Aorta (tissue), 5 donors: ENCODE measurements around the gene SNPH. TPM values are rescaled to one million over a fixed set of nuclear protein-coding genes. Genes with fewer than 3 reads are reported as not detected.

ENCODE experiments used
- ATAC-seq: fragments of 200-7000 bp; cut with Tn5 transposase; one replicate; pipeline ENCODE4 v1.9.1; 2022; ENCODE audit warnings: moderate library complexity; ENCODE audit not compliant: low FRiP score
- DNase-seq, 2 donors: peaks; one replicate each; pipeline ENCODE4 v3.0.0-alpha.2; 2020
- H3K27ac ChIP-seq, 2 donors: one replicate each; pipeline ENCODE4 v1.5.1; 2013; ENCODE audit warnings: low read length in 2 of 2, mild to moderate bottlenecking in 2 of 2, moderate library complexity in 2 of 2, control low read depth in 1 of 2, inconsistent platforms in 1 of 2, low read depth in 1 of 2
- H3K27me3 ChIP-seq, 2 donors: one replicate each; pipeline ENCODE4 v1.6.1; 2013; ENCODE audit warnings: control low read depth in 1 of 2, low read length in 1 of 2, mild to moderate bottlenecking in 1 of 2, moderate library complexity in 1 of 2; ENCODE audit not compliant: insufficient read depth in 2 of 2, control insufficient read depth in 1 of 2
- H3K36me3 ChIP-seq, 2 donors: one replicate each; pipeline ENCODE4 v1.6.1; 2013; ENCODE audit warnings: control low read depth in 1 of 2, low read length in 1 of 2, mild to moderate bottlenecking in 1 of 2; ENCODE audit not compliant: insufficient read depth in 2 of 2, control insufficient read depth in 1 of 2
- H3K4me1 ChIP-seq, 2 donors: one replicate each; pipeline ENCODE4 v1.6.1; 2013; ENCODE audit warnings: low read length in 2 of 2, control low read depth in 1 of 2, mild to moderate bottlenecking in 1 of 2, moderate library complexity in 1 of 2; ENCODE audit not compliant: insufficient read depth in 2 of 2, control insufficient read depth in 1 of 2
- H3K4me3 ChIP-seq, 2 donors: one replicate each; pipeline ENCODE4 v1.5.1; 2013; ENCODE audit warnings: low read length in 2 of 2, control low read depth in 1 of 2, mild to moderate bottlenecking in 1 of 2
- H3K9me3 ChIP-seq: one replicate; pipeline ENCODE4 v1.6.1; 2013; ENCODE audit warnings: mild to moderate bottlenecking, low read length; ENCODE audit not compliant: control insufficient read depth
- WGBS, 2 donors: extraction: QIAGEN DNeasy Blood & Tissue Kit; methylation state at CpG; one replicate each; pipeline ENCODE4 v1.1.7; 2013; 5-methylcytosine and 5-hydroxymethylcytosine counted together
- intact Hi-C, 2 donors: fragments of 100-400 bp; cut with DNase I; formaldehyde crosslinking; loops; one replicate each; pipeline versions ENCODE4 v1.14.2 to v1.15.0; 2022
- polyA plus RNA-seq, 2 donors: library from polyadenylated mRNA; stranded (reverse); fragments of 200-250 nt; gene quantifications; one replicate each; pipeline ENCODE4 v1.2.3, GENCODE V29; 2013
- total RNA-seq, 2 donors: library from RNA; stranded (reverse); fragmentation: NEBNext Ultra II Directional; extraction: Animal tissue kit (Norgen Biotek cat#: 25700); gene quantifications; one replicate each; pipeline ENCODE4 v1.2.1, GENCODE V29; 2021
- donor health status: healthy with polysubstance abuse.
- donor health status: Bipolar disorder and iron deficiency.
- donor health status: DM: no; HTN: no; CAD: no.
- donor health status: DM: no; HTN: no; CAD: no.
- donor health status: DM: yes; HTN: yes; CAD: no.

Gene SNPH
- total and polyA plus RNA-seq, 4 donors: 1.3 to 6.8 (median 5.5) TPM

GRCh38 chr20:1312308-1312707, 46.2 kb downstream of the SNPH start:
- Histone ChIP-seq H3K27me3 (no peaks in the 10 kb centered on the region), H3K9me3 (no peaks in the 10 kb centered on the region), H3K4me1 (no peaks in the 10 kb centered on the region), H3K4me3 (no peak overlapping the region), H3K36me3 (no peaks in the 10 kb centered on the region), H3K27ac (no peak overlapping the region)
- 94 to 95% methylated on average over 20 of the region's 20 CpGs for WGBS, 2 donors
- DNase-seq: peak in 1 of 2 donors; percentile 71
- no peak for ATAC-seq
- intact Hi-C loops: loop anchor here (2.0 kb wide), 2 partner anchors 80 to 124 kb away; partner anchors contain the start of gene FKBP1A (in 1 of the 2)

GRCh38 chr20:1312904-1313235, 46.8 kb downstream of the SNPH start:
- 70% methylated on average over 16 of the region's 16 CpGs for WGBS, 2 donors
- H3K36me3 ChIP-seq: no peaks in the 10 kb centered on the region
- intact Hi-C loops: loop anchor here (1.0 to 2.0 kb wide), 3 partner anchors 80 to 125 kb away; partner anchors contain the start of gene FKBP1A (in 1 of the 2)
- H3K27me3 ChIP-seq: no peaks in the 10 kb centered on the region
- no peaks in the 10 kb centered on the region for H3K4me1 ChIP-seq
- H3K4me3 ChIP-seq: no peak overlapping the region
- no peaks in the 10 kb centered on the region for H3K9me3 ChIP-seq
- ATAC-seq (peak; percentile 24), DNase-seq (no peak)
- H3K27ac ChIP-seq: no peak overlapping the region

GRCh38 chr20:1313236-1313964, 47.3 kb downstream of the SNPH start:
- WGBS, 2 donors: 2 to 13% methylated on average over 24 to 38 of the region's 38 CpGs
- peak; percentile 83 for ATAC-seq

GRCh38 chr20:1315804-1316203, 49.7 kb downstream of the SNPH start:
- Histone ChIP-seq H3K27ac (no peak overlapping the region), H3K4me3 (no peak overlapping the region), H3K36me3 (no peaks in the 10 kb centered on the region), H3K4me1 (no peaks in the 10 kb centered on the region), H3K27me3 (no peaks in the 10 kb centered on the region), H3K9me3 (no peaks in the 10 kb centered on the region)
- ATAC-seq: no peak
- intact Hi-C loops: no loop called here
- peak in 1 of 2 donors; percentile 17 for DNase-seq
- 81 to 91% methylated on average over 5 of the region's 5 CpGs for WGBS, 2 donors

More at GRCh38 chr20:1313236-1313964, 47.3 kb downstream of the SNPH start:
- intact Hi-C loops: loop anchor here (1.0 to 2.0 kb wide), 3 partner anchors 79 to 125 kb away; partner anchors contain the start of gene FKBP1A (in 1 of the 2)
- Histone ChIP-seq H3K36me3 (no peaks in the 10 kb centered on the region), H3K27ac (no peak overlapping the region), H3K27me3 (no peaks in the 10 kb centered on the region), H3K4me1 (no peaks in the 10 kb centered on the region), H3K9me3 (no peaks in the 10 kb centered on the region), H3K4me3 (no peak overlapping the region)
- peak; percentile 80 to 92 for DNase-seq

GRCh38 chr20:1317545-1318255, 51.6 kb downstream of the SNPH start:
- intact Hi-C loops: no loop called here
- 48% methylated on average over 12 of the region's 12 CpGs for WGBS, 2 donors
- no peaks in the 10 kb centered on the region for H3K36me3 ChIP-seq
- DNase-seq (peak in 1 of 2 donors; percentile 19), ATAC-seq (no peak)
- H3K4me3 ChIP-seq: no peak overlapping the region
- no peaks in the 10 kb centered on the region for H3K27me3 ChIP-seq
- H3K27ac ChIP-seq: no peak overlapping the region
- H3K9me3 ChIP-seq: no peaks in the 10 kb centered on the region
- no peaks in the 10 kb centered on the region for H3K4me1 ChIP-seq

- 79 to 81% methylated on average over 4 of the region's 4 CpGs for WGBS, 2 donors
- Histone ChIP-seq H3K27ac (no peak overlapping the region), H3K9me3 (no peaks in the 10 kb centered on the region), H3K36me3 (no peaks in the 10 kb centered on the region), H3K4me1 (no peaks in the 10 kb centered on the region), H3K27me3 (no peaks in the 10 kb centered on the region), H3K4me3 (no peak overlapping the region)
- no peak for ATAC-seq
- DNase-seq: peak in 1 of 2 donors; percentile 9
- intact Hi-C loops: no loop called here
Observed at GRCh38 chr20:1319051-1319450, 53.0 kb downstream of the SNPH start.

GRCh38 chr20:1319462-1319861, 53.4 kb downstream of the SNPH start:
- intact Hi-C loops: no loop called here
- no peaks in the 10 kb centered on the region for H3K27me3 ChIP-seq
- no peak for ATAC-seq

GRCh38 chr20:1320016-1320415, 53.9 kb downstream of the SNPH start:
- no peak for ATAC-seq
- H3K27ac ChIP-seq: no peak overlapping the region
- H3K4me3 ChIP-seq: no peak overlapping the region
- no peaks in the 10 kb centered on the region for H3K27me3 ChIP-seq
- DNase-seq: peak; percentile 17 to 58
- no peaks in the 10 kb centered on the region for H3K36me3 ChIP-seq
- WGBS, 2 donors: 91 to 93% methylated on average over 6 of the region's 6 CpGs
- H3K4me1 ChIP-seq: no peaks in the 10 kb centered on the region
- H3K9me3 ChIP-seq: no peaks in the 10 kb centered on the region
- intact Hi-C loops: loop anchor here in 1 of 2 donors (10.0 kb wide), 1 partner anchor 1335 kb away; the partner anchor contains the start of gene NOP56

More at GRCh38 chr20:1319462-1319861, 53.4 kb downstream of the SNPH start:
- Histone ChIP-seq H3K36me3 (no peaks in the 10 kb centered on the region), H3K4me1 (no peaks in the 10 kb centered on the region), H3K27ac (no peak overlapping the region), H3K4me3 (no peak overlapping the region), H3K9me3 (no peaks in the 10 kb centered on the region)
- DNase-seq: peak in 1 of 2 donors; percentile 52
- 84 to 95% methylated on average over 4 of the region's 4 CpGs for WGBS, 2 donors
